Endothelial cell of umbilical vein (primary cell): ENCODE results near the gene RETREG2.

Experiments
- CTCF ChIP-seq, 2 donors: IDR thresholded peaks; 1 replicate in 1 of 2; 2 replicates in 1 of 2; pipeline ENCODE4 v1.5.1; 2011; ENCODE audit warnings: low read length in 2 of 2, mild to moderate bottlenecking in 2 of 2, moderate library complexity in 2 of 2, control low read depth in 1 of 2, inconsistent platforms in 1 of 2, low read depth in 1 of 2; ENCODE audit not compliant: insufficient read depth in 1 of 2; ENCODE audit errors: extremely low read depth in 1 of 2
- EZH2 ChIP-seq: IDR thresholded peaks from 2 replicates; pipeline ENCODE4 v1.6.1; 2012; ENCODE audit warnings: borderline replicate concordance, low read depth, mild to moderate bottlenecking, moderate library complexity, low read length, inconsistent platforms; ENCODE audit not compliant: severe bottlenecking
- GATA2 ChIP-seq: IDR thresholded peaks from 2 replicates; pipeline ENCODE4 v1.7.0; 2011; ENCODE audit warnings: low read depth, mild to moderate bottlenecking, moderate library complexity, mixed read lengths, low read length; ENCODE audit not compliant: insufficient read length, insufficient read depth
- MAX ChIP-seq: IDR thresholded peaks from 2 replicates; pipeline ENCODE4 v1.6.1; 2011; ENCODE audit not compliant: insufficient read depth, insufficient read length
- MYC ChIP-seq: IDR thresholded peaks from one replicate; pipeline ENCODE4 v1.6.1; 2011; ENCODE audit warnings: mild to moderate bottlenecking, low read depth, low read length
- POLR2A ChIP-seq: IDR thresholded peaks from 2 replicates; pipeline ENCODE4 v1.6.1; 2012; ENCODE audit warnings: low read depth, mild to moderate bottlenecking, control low read depth, low read length
- POLR2AphosphoS5 ChIP-seq: IDR thresholded peaks from 2 replicates; pipeline ENCODE4 v1.6.1; 2012; ENCODE audit warnings: low read depth, mild to moderate bottlenecking, control low read depth, low read length, moderate library complexity; ENCODE audit not compliant: insufficient read depth

- TF ChIP-seq CTCF (IDR thresholded peaks at IDR 0.05; ENCODE audit: extremely low read depth in 1 of 2, insufficient read depth in 1 of 2, low read depth in 1 of 2, low read length in 2 of 2) (no peak), POLR2AphosphoS5 (no peak), EZH2 (no peak), POLR2A (no peak), MAX (no peak), GATA2 (no peak), MYC (no peak)
These were observed 35.7 kb upstream of the RETREG2 start for GRCh38 chr2:219142329-219142728.
